CD4-positive, alpha-beta T cell treated with Interleukin-12 subunit alpha and Interleukin-12 subunit beta, for 1 hour (primary cell): ENCODE results near the gene CAPS2.

ENCODE experiments used
- DNase-seq: peaks from one replicate; pipeline ENCODE4 v3.0.0-alpha.2; 2020

The CAPS2 gene

GRCh38 chr12:75329918-75330826 is at the start of gene CAPS2:
CAPS2 (minus strand) TSS chr12:75330324; CDS start chr12:75326498, 3,826 bp downstream.
- peak; percentile 67 for DNase-seq

- no peak for DNase-seq
Measured at GRCh38 chr12:75378354-75378753, 48.2 kb upstream of the CAPS2 start.

GRCh38 chr12:75374971-75375370 is 44.8 kb upstream of the CAPS2 start:
- DNase-seq = no peak

- no peak for DNase-seq
Measured at GRCh38 chr12:75366629-75367028, 36.5 kb upstream of the CAPS2 start.

GRCh38 chr12:75364919-75365318 is 34.8 kb upstream of the CAPS2 start:
- no peak for DNase-seq

- no peak for DNase-seq
Measured at GRCh38 chr12:75361408-75361807, 31.3 kb upstream of the CAPS2 start.

GRCh38 chr12:75360920-75361319 is 30.8 kb upstream of the CAPS2 start:
- peak; percentile 6 for DNase-seq

GRCh38 chr12:75354011-75354410 is 23.9 kb upstream of the CAPS2 start:
- DNase-seq = no peak

GRCh38 chr12:75350413-75350812 is 20.3 kb upstream of the CAPS2 start:
- no peak for DNase-seq

GRCh38 chr12:75349946-75350345 is 19.8 kb upstream of the CAPS2 start:
- no peak for DNase-seq

- peak; percentile 16 for DNase-seq
Measured at GRCh38 chr12:75346215-75346614, 16.1 kb upstream of the CAPS2 start.

GRCh38 chr12:75345531-75345930 is 15.4 kb upstream of the CAPS2 start:
- DNase-seq = no peak

GRCh38 chr12:75341873-75342272 is 11.7 kb upstream of the CAPS2 start:
- DNase-seq = no peak

GRCh38 chr12:75337905-75338304 is 7.8 kb upstream of the CAPS2 start:
- DNase-seq = no peak

GRCh38 chr12:75334384-75335030 is 4.4 kb upstream of the CAPS2 start, which contains the start of gene GLIPR1L1:
GLIPR1L1 (plus strand) TSS chr12:75334670; CDS start chr12:75334729, 59 bp downstream.
- DNase-seq = peak; percentile 86

- DNase-seq = no peak
Measured at GRCh38 chr12:75327642-75328041, 2.5 kb downstream of the CAPS2 start.

GRCh38 chr12:75323663-75324062 is 6.5 kb downstream of the CAPS2 start:
- no peak for DNase-seq

GRCh38 chr12:75322464-75322863 is 7.7 kb downstream of the CAPS2 start:
- no peak for DNase-seq

- DNase-seq = no peak
Measured at GRCh38 chr12:75317784-75318183, 12.3 kb downstream of the CAPS2 start.

- DNase-seq = no peak
Measured at GRCh38 chr12:75315518-75315917, 14.6 kb downstream of the CAPS2 start.

- DNase-seq = no peak
Measured at GRCh38 chr12:75311369-75311768, 18.8 kb downstream of the CAPS2 start.

GRCh38 chr12:75308279-75308678 is 21.8 kb downstream of the CAPS2 start:
- no peak for DNase-seq

GRCh38 chr12:75305412-75306332 is 24.5 kb downstream of the CAPS2 start:
- no peak for DNase-seq
